Colonic mucosa (tissue), 4 donors: ENCODE measurements around the gene MRPL10. TPM values are rescaled to one million over a fixed set of nuclear protein-coding genes. Genes with fewer than 3 reads are reported as not detected.

ENCODE experiments used
- DNase-seq: peaks from one replicate; pipeline ENCODE4 v3.0.0-alpha.2; 2020
- H3K27ac ChIP-seq: fragments of 200-600 bp; one replicate; pipeline ENCODE4 v1.8.0; 2021
- H3K27me3 ChIP-seq: fragments of 200-600 bp; one replicate; pipeline ENCODE4 v1.8.0; 2021
- H3K36me3 ChIP-seq: fragments of 200-600 bp; one replicate; pipeline ENCODE4 v1.8.0; 2021
- H3K4me1 ChIP-seq: fragments of 200-600 bp; one replicate; pipeline ENCODE4 v1.8.0; 2021; ENCODE audit warnings: mild to moderate bottlenecking
- H3K4me3 ChIP-seq: fragments of 200-600 bp; one replicate; pipeline ENCODE4 v1.8.0; 2021
- H3K9ac ChIP-seq, 2 donors: one replicate each; pipeline ENCODE4 v1.7.0; 2013; ENCODE audit warnings: control low read depth in 2 of 2, low read depth in 2 of 2, low read length in 2 of 2
- H3K9me3 ChIP-seq: fragments of 200-600 bp; one replicate; pipeline ENCODE4 v1.8.0; 2021
- intact Hi-C: fragments of 100-400 bp; cut with DNase I; formaldehyde crosslinking; loops from one replicate; pipeline ENCODE4 v1.14.1; 2022
- total RNA-seq, 2 donors: library from RNA; stranded (reverse); fragmentation: NEBNext Ultra II Directional in 1 of 2; extraction: Animal tissue kit (Norgen Biotek cat#: 25700) in 1 of 2; gene quantifications; one replicate each; pipeline ENCODE4 v1.2.1, GENCODE V29; 2021
- TF ChIP-seq, protein P1 (sequence below): fragments of 200-600 bp; IDR thresholded peaks from one replicate; pipeline ENCODE4 v1.8.0; 2022; ENCODE audit warnings: antibody characterized with exemption, mild to moderate bottlenecking
- donor health status: healthy.
- donor health status: DM: no; HTN: no; CAD: no.
- donor health status: DM: no; HTN: no; CAD: no.

Gene MRPL10
- total RNA-seq, 2 donors from 2014 or later = 32.2 to 50.8 TPM

DNA sequence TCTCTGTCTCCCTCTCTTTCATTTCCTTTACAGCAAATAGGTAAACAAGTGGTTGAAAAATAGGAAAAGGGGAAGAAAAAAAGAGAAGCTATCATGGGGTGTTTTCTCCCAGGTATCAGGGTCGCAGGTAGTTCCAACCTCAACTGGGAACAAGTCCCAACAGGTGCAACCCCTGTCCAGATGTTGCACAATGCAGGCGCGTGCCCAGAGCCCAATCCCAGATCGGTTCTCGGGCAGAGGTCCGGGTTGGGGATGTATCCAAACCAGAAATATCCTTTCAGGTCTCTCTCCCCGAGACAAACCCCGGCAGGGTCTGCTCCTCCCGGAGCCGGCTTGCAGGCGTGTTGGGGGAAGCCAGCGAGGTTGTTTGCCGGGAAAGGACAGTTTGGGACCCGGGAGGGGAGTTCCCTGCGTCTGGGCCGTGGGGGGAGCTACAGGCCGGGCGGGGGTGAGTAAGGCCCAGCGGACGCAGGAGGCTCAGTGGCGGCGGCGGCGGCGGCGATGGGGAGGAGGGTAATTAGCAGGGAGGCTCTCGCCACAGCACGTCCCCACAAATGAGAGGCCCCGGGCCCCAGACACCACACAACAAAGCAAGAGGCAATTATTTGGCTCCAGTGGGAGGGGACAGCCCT, 40.8 kb upstream of the MRPL10 start:
- intact Hi-C loops = no loop called here
- no peak overlapping the region for H3K4me3 ChIP-seq
- H3K4me1 ChIP-seq = no peaks in the 10 kb centered on the region
- H3K27me3 ChIP-seq = no peaks in the 10 kb centered on the region
- no peak overlapping the region for H3K9ac ChIP-seq
- H3K27ac ChIP-seq = no peak overlapping the region
- H3K36me3 ChIP-seq = no peaks in the 10 kb centered on the region
- no peaks in the 10 kb centered on the region for H3K9me3 ChIP-seq
- DNase-seq = no peak
- TF ChIP-seq, protein P1, sequence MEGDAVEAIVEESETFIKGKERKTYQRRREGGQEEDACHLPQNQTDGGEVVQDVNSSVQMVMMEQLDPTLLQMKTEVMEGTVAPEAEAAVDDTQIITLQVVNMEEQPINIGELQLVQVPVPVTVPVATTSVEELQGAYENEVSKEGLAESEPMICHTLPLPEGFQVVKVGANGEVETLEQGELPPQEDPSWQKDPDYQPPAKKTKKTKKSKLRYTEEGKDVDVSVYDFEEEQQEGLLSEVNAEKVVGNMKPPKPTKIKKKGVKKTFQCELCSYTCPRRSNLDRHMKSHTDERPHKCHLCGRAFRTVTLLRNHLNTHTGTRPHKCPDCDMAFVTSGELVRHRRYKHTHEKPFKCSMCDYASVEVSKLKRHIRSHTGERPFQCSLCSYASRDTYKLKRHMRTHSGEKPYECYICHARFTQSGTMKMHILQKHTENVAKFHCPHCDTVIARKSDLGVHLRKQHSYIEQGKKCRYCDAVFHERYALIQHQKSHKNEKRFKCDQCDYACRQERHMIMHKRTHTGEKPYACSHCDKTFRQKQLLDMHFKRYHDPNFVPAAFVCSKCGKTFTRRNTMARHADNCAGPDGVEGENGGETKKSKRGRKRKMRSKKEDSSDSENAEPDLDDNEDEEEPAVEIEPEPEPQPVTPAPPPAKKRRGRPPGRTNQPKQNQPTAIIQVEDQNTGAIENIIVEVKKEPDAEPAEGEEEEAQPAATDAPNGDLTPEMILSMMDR = no peak

DNA sequence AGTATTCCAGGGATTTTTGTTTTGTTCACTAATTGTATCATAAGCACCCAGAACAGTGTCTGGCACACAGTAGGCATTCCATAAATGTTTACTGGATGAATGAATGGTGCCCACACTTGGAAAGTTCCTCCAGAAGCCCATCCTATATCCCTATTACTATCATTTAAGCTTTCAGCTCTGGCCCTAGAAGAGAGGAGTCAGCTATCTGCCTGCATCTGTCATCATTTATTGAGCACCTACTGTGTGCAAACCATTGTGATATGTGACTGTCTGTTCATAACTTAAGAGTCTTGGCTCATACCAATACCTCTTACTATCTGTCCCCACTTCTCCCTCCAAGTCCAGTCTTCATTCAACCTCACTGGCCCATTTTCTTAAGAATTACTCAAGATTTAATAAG, 39.7 kb upstream of the MRPL10 start:
- no peak for DNase-seq
- Histone ChIP-seq H3K9me3 (no peaks in the 10 kb centered on the region), H3K4me1 (no peaks in the 10 kb centered on the region), H3K36me3 (no peaks in the 10 kb centered on the region), H3K27ac (no peak overlapping the region), H3K9ac (no peak overlapping the region), H3K4me3 (no peak overlapping the region), H3K27me3 (no peaks in the 10 kb centered on the region)
- TF ChIP-seq, protein P1 = no peak
- intact Hi-C loops = no loop called here

DNA sequence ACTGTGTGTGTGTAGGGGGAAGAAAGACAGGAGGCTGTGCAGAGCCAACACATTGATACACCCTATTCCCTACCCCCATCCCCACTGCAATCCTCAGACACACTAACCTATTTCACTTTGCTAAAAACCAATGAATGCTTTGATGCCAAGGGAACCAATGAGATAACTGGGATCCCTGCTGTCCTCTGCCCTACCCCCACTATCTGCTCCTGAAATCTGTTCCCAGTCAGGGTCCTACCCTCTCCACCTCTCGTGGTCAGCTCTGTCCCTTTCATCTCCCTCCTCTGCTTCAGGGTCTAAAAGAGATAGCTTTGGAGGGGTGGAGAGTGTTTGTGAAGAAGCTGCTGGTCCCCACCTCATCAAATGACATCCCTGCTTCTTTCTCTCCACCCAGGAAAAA, 38.7 kb upstream of the MRPL10 start:
- intact Hi-C loops = no loop called here
- no peak for DNase-seq
- no peaks in the 10 kb centered on the region for H3K36me3 ChIP-seq
- no peaks in the 10 kb centered on the region for H3K4me1 ChIP-seq
- H3K27me3 ChIP-seq = no peaks in the 10 kb centered on the region
- H3K9ac ChIP-seq = no peak overlapping the region
- no peak overlapping the region for H3K4me3 ChIP-seq
- H3K27ac ChIP-seq = no peak overlapping the region
- no peaks in the 10 kb centered on the region for H3K9me3 ChIP-seq
- TF ChIP-seq, protein P1 = no peak

DNA sequence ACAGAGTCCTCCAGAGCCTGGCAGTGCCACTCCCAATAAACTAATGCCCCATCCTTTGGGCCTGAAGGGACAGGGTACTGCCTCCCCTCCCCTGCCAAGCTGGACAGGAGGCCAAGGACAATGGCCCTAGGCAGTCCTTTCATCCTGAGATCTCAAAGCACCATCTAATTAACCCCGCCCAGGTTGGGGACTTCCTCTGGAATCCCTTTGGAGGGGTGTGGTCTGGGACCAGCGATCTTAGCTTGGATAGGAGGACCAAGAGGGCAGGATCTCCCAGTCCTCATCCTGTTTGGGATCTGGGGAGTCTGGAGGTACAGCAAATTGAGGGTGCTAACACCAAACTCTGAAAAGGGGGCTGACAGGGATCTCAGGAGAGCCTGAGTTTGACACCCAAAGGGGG, 37.8 kb upstream of the MRPL10 start:
- H3K36me3 ChIP-seq = no peaks in the 10 kb centered on the region
- no peak overlapping the region for H3K4me3 ChIP-seq
- H3K27ac ChIP-seq = no peak overlapping the region
- intact Hi-C loops = no loop called here
- no peaks in the 10 kb centered on the region for H3K27me3 ChIP-seq
- no peaks in the 10 kb centered on the region for H3K9me3 ChIP-seq
- no peaks in the 10 kb centered on the region for H3K4me1 ChIP-seq
- DNase-seq = no peak
- TF ChIP-seq, protein P1 = no peak
- no peak overlapping the region for H3K9ac ChIP-seq

DNA sequence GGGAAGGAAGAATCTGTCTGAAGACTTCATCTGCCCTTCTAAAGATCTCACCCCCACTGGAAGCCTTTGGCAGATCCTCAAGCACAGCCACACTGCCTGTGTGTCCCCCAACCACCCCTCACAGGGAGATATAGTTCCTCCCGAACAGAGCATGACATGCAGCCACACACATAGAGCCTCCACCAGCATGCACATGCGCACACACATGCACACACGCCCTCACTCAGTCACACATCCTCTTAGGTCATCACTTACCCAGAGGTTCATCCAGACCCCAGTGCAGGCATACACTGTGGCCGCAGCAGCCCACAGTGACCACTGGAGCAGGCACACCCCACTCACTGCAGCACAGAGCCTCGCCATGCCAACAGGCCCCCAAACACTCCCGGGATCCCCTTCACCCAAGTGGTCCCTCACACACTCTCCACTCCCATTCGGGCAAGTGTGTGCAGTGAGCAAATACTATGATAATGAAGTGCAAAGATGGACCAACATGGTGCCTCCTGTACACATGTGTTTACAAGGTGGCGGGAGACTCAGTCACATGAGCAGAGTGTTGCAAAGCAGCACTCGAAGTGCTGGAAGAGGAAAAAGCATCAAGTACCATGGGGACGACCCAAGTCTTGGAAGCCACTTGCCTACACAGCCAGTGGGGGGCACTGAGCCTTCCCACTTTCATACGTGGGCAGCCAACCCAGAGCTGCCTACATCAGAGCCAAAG, 36.6 kb upstream of the MRPL10 start:
- H3K4me1 ChIP-seq = no peaks in the 10 kb centered on the region
- no peak overlapping the region for H3K9ac ChIP-seq
- intact Hi-C loops = no loop called here
- H3K9me3 ChIP-seq = no peaks in the 10 kb centered on the region
- no peaks in the 10 kb centered on the region for H3K27me3 ChIP-seq
- DNase-seq = no peak
- H3K36me3 ChIP-seq = no peaks in the 10 kb centered on the region
- H3K27ac ChIP-seq = no peak overlapping the region
- TF ChIP-seq, protein P1 = no peak
- no peak overlapping the region for H3K4me3 ChIP-seq
